Fibroblast of gingiva (primary cell): ENCODE data around the gene ADH1A.
"Not testable (repeated sequence)": the region's sequence is repeated elsewhere in the genome, so short reads cannot be mapped to it uniquely, and the experiment has no call there.

Experiments used
- DNase-seq: peaks from one replicate; pipeline ENCODE4 v3.0.0-alpha.2; 2011; ENCODE audit warnings: low read depth

The ADH1A gene

DNA sequence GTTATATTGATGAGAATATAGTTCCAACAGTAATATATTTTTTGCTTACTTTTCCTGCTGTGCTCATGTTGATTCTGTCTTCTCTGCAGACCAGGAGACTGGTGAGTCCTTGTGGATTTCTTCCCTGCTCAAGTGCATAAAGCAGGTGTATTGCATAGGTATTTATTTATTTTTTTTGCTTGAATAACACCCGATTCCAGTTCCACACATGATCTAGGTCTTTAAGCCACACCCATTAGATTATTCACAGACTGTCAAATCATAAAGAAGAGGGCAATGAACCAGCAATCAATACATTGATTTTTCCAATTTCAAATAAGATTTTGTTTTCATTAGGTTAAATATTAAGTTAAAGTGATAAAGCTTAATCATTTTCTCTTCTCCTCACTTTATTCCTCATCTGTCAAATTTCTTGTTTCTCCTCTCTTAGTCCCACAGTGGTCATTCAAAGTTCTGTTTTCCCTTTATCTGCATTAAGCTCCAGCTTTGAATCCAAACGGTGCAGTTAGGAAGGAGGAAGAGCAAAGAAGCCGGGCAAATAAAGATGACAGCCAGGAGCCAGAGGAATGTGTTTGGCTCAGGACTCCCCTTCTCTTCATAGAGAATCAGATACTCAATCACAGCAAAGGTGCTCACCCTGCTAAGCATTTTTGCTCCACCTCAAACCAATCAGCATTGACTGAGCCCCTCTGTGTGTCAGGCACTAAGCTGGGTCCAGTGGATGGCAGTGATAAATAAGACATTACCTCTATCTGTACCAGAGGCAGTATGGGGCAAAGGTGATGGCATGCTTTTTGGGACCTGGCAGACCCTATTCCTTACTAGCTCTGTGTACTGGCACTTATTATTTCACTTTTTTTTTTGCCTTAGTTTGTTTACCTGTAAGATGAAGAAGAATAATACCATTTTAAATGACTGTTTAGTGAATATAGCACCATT lies at the start of gene ADH1A:
TSS of gene ADH1A (minus strand) at position 138 of the 939 bp plus-strand sequence. CDS start at position 67, 71 bp downstream.
- no peak for DNase-seq

DNA sequence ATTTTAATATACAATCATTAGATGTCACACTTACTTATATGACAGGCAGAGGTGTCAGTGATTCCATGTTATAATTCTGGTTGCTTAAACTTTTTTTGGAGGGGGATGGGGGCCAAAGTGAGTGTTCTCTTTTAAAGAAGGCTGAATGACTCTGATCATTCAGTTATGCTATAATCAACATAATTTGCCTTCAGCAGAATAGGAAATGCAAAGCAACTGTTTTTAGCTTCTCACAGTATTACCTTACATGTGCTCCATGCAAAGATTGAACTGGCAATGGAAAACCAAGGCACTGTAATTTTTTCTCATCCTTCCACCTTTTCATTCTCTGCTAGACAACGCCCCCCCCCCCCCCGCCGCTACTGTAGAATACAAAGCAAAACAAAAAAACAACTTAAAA lies 48.4 kb upstream of the ADH1A start:
- no peak for DNase-seq

DNA sequence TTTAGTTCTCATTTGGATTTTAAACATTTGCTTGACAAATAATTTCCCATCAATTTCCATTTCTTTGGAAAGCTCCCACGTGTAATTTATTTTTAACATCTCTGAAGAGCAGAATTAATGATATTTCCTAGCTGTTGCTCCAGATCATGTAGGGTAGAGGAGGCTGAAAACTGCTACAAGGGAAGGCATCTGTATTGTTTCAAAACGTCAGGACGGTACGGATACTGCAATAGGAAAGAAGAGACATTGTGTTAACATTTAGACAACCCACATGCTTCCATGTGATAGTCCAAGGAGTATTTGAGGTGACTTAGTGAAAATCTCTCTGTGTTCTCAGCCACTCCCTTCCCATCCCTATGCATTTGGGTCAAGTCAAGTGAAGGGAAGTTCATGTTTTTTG lies 45.8 kb upstream of the ADH1A start:
- DNase-seq = no peak

DNA sequence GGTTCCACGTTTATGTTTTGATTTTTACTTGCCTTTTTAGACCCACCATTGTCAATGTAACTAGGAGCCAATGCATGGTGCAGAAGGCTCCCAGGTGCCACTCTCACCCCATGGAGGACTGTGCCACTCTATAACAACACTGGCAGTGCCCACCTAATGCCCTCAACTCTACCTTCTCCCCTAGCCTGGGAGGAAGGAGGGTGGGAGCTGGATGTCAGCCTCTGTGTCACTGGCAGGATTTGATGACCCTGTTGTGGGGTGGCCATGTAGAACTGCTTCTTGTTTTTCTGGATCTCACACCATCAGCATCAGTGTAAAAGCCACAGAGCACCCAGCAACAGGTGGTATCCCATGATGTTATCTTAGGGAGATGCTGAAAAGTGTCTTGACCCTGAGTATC lies 44.1 kb upstream of the ADH1A start:
- DNase-seq = no peak

DNA sequence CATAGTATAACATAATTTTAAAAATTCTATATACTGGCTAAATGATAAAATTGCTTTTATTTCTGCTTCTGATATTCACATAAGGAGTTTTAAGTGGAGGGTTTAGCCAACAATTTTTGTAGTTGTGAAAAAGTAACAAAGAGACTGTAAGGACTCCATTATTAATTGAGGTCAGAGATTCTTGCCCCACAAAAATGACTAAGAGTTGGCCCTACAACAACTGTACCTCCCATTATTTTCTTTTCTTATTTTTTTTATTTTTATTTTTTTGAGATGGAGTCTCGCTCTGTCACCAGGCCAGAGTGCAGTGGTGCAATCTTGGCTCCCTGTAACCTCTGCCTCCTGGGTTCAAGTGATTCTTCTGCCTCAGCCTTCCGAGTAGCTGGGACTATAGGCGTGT lies 39.9 kb upstream of the ADH1A start:
- no peak for DNase-seq

DNA sequence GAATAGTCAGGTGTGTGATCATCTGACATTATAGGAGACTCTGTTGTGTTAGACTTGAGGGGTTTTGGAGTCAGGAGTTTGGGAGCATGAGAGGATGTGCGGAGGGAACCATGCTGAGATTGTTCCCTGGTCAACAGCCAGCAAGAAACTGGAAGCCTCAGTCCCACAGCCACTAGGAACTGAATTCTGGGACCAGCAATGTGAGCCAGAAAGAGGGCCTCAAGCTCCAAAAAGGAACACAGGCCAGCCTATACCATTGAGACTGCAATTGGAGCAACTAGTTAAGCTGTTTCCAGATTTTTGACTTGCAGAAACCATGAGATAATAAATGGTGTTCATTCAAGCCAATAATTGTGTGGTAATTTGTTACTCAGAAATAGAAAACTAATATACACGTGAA lies 39.1 kb upstream of the ADH1A start:
- no peak for DNase-seq

DNA sequence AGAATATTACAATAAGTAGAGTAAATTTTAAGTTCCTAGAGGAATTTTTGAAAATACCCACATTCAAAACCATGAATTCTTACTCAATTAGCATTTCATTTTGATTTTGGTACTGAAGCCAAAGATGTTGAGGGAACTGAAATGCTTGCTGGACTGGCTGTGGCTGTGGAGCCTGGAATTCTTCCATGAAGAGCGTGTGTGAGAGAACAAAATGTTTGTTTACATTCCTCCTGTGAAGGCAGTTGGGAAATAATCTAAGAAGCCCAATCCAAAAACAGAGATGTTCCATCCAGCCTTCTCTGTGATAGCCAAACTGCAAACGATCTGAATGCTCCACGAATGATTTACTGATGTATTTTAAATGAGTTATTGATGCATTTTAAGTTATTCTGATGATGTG lies 34.2 kb upstream of the ADH1A start:
- peak; percentile 99 for DNase-seq

DNA sequence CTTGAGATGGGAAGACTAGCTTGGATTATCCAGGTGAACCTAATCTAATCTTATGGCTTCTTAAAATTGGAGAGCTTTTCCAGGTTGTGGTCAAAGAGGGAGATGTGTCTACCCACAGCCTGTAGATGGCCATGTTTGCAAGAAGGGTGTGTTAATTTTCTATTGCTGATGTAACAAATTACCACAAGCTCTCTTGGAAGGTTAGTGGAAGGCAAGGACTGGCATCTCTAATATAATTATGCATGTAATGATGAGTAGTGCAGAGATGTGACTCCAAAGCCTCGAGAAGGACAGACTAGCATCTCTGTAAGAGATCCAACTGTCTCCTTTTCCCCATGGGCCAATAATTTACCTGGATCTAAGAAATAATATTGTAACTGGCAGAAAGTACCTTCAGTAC lies 33.6 kb upstream of the ADH1A start:
- DNase-seq = peak; percentile 66

DNA sequence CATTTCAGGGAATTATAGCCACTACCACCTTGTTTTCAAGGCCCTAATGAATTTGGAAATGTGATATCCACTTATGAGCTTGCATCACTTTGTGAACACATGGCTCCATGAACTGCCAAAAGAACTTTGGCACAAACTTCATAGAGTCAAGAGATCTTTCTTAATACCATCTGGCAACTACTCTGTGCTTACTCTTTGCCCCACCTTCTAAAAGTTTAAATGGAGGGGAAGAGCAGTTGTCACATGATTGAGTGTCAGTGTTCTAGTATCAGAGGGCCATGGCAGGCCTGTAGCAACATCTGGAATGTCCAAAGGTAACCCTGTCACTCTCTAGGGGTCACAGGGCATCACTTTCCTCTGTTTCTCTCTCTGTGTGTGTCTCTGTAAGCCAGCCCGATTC lies 33.0 kb upstream of the ADH1A start:
- peak; percentile 97 for DNase-seq

DNA sequence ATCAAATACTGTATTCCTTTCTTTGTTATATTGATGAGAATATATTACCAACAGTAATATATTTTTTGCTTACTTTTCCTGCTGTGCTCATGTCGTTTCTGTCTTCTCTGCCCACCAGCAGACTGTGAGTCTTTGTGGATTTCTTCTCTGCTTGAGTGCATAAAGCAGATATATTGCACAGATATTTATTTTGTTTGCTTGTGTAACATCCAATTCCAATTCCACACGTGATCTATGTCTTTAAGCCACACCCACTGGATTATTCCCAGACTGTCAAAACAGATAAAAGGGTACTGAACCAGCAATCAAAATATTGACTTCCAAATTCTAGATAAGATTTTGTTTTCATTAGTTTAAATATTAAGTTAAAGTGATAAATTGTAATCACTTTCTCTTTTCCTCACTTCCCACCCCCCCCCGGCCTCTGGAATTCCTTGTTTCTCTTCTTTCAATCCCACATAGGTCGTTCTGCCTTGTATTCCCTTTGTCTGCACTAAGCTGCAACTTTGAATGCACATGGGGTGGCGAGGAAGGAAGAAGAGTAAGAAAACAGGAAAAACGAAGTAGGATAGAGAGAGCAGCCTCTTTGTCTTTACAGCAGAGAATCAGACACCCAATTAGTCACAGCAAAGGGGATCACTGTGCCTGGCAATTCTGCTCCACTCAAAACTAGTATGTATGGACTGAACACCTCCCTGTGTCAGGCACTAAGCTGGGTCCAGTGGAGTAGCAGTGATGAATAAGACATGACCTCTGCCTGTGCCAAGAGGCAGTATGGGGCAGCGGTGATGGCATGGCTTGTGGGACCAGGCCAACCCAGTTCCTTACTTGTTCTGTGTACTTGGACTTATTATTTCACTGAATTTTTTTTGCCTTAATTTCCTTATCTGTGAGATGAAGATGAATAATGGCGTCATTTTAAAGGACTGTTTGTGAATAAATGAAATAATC lies 30.7 kb upstream of the ADH1A start, which contains the start of gene ADH1B:
TSS of gene ADH1B (minus strand) at position 161 of the 951 bp plus-strand sequence. CDS start at position 91, 70 bp downstream.
- DNase-seq = peak; percentile 56

DNA sequence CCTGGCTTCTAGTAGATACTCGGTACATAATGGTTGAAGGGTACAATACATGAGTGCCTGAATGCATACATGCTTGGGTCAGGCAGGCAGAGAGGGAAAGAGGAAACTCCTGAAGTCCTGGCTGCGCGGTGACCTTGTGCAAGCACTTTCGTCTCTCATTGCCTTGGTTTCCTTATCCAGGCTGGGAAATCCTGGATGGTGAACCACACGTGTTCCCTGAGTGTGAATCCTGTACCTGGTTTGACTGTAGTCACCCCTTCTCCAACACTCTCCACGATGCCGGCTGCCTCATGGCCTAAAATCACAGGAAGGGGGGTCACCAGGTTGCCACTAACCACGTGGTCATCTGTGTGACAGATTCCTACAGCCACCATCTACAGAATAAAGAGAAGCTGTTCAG lies 27.0 kb upstream of the ADH1A start:
- not testable (repeated sequence) for DNase-seq

DNA sequence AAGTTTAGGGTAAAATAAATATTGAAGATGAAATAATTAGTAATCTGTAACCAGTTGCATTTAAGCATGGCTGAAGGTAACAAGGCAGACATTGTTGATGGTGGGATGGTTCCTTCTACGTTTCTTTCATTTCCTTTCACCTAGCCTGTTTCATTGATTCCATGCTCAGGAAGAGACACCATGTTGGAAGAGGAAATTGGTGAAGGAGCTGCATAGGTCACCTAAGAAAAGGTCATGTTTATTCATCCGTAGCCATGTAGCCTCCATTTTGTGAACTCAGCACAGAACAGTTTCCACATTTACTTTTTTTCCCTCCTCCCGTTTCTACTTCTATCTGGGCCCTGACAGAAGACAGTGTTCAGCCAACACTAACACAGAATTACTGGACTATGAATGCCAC lies 26.6 kb upstream of the ADH1A start:
- no peak for DNase-seq

DNA sequence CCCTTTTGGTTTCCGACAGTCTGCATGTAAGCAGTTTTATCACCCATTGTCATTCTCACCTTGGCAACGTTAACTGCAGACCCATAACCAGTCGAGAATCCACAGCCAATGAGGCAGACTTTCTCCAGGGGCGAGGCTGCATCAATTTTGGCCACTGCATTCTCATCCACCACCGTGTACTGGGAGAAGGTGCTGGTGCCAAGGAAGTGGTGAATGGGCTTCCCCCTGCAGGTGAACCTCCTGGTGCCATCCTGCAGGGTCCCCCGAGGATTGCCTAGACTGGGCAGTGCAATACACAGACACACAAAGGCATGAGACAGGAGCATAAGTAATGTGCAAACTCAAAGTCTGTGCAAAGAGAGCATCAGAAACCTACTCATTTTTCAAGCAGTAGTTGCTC lies 25.1 kb upstream of the ADH1A start:
- DNase-seq = no peak

DNA sequence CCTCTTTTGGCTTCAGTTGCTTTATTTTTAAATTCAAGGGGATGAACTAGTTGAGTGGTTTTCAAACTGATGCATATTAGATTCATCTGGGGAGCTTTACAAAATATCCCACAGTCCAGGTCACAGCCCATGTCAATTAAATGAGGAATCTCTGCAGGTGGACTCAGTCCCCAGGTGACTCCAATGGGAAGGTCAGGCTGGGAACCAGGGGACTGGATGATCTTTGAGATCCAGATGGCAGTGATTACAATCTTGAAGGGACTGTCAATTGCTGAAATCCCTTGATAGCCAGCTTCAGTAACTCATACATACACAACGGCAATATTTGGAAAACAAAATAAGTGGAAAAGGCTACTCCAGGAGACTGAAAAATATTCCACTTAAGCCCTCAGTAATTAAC lies 23.4 kb upstream of the ADH1A start:
- no peak for DNase-seq

DNA sequence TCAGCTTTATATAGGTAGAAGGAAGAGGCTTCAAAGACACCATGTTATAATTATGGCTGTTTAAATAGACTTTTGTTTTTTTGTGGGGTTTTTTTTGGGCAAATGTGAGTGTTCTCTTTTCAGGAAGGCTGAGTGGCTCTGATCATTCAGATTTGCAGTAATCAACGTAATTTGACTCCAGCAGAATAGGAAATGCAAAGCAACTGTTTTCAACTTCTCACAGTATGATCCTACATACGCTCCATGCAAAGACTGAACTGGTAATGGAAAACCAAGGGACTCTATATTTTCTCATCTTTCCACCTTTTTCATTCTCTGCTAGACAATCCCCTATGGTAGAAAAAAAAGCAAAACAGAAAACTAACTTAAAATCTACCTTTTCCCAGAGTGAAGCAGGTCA lies 19.6 kb upstream of the ADH1A start:
- no peak for DNase-seq

DNA sequence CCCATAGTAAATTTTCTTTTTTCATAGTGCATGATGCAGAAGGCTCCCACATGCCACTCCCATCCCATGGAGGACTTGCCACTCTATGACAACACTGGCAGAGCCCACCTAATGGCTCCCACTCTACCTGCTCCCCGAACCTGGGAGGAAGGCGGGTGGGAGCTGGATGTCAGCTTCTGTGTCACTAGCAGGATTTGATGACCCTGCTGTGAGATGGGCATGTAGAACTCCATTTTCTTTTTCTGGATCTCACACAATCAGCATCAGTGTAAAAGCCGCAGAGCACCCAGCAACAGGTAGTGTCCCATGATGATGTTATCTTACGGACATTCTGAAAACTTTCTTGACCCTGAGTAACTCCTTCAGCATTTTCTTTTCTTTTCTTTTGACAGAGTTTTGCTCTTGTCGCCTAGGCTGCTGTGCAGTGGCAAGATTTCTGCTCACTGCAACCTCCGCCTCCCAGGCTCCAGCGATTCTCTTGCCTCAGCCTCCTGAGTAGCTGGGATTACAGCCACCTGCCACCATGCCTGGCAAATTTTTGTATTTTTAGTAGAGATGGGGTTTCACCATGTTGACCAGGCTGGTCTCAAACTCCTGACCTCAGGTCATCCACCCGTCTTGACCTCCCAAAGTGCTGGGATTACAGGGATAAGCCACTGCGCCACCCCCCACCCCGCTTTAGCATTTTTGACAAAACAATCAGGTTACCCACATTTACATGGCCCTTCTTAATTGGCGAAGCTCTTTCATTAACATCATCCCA lies 15.0 kb upstream of the ADH1A start:
- peak; percentile 50 for DNase-seq

DNA sequence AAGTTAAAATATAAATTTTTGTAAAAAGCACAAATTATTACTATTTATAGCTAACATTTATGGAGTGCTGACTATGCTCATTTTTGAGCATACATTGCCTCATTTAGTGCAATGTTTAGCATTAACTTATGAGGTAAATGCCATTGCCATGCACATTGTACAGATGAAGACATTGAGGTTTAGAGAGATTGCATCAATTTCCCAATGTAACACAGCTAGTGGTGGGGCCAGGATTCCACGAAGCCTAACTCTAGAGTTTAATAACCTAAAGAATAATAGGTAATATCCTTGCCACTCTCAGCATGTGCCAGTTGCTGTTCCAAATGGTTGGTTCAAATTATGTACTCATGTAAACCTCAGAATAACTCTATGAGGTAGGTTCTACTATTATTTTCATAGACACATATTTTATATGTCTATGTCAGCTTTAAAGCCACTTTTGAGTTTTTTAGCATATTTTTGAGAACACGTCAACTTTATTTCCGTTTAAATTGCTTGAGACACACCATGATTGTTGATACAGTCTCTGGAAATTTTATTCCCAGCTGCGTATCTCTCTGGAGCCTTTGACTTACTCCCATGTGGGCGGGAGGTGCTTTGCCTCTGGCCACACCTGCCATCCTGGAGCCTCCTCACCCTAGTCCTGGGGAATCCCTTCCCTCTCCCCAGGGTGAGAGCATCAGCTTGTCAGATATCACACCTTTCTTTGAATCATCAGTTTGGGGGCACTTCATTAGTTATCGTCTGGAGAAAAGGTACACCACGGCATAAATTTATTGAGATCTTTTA lies 10.8 kb upstream of the ADH1A start:
- DNase-seq = peak; percentile 91

DNA sequence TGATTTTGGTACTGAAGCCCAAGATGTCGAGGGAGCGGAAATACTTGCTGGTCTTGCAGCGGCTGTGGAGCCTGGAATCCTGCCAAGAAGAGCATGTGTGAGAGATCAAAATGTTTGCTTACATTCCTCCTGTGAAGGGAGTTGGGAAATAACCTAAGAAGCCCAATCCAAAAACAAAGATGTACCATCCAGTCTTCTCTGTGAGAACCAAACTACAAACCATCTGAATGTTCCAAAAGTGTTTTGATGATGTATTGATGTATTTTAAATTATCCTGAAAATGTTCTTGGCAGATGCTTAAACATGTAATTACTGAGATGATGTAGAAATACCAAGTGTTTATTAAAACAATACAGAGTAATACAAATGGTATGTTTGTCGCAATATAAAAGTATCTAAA lies 10.1 kb upstream of the ADH1A start:
- DNase-seq = peak; percentile 100

DNA sequence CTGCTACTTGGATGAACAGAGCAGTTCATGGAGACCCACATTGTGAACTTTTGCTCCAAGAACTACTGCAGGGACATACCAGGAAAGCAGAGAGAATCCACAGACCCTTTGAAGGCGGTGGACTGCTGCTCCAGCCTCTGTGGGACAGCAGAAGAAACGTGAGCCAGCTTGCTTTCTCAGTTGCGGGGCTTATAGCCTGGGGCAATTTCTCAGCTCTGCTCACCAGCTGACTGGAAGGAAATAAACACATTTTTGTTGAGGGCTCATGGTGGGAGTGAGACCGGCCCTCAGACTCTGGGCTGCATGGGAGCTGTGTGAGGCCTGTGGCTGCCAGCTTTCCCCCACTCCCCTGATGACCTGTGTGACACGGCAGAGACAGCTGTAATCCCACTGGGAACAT lies 2.6 kb upstream of the ADH1A start:
- DNase-seq = no peak

DNA sequence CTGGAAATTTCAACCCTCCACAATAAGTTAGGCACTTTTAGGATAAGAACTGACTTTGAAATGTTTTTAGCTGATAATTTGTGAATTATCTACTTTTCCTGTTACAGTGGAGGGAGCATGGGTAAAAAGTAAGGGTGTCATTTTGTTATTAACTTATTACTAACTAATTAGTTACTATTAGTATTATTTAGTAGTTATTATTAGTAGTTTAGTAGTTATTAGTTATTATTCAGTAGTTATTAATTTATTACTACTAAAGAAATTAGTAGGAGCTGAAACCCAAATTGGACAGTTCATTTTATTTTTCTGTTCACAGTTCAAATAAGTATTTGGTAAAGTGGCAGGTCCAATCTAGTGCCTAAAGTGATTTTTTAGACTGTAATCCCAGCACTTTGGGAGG lies 5.4 kb downstream of the ADH1A start:
- no peak for DNase-seq

DNA sequence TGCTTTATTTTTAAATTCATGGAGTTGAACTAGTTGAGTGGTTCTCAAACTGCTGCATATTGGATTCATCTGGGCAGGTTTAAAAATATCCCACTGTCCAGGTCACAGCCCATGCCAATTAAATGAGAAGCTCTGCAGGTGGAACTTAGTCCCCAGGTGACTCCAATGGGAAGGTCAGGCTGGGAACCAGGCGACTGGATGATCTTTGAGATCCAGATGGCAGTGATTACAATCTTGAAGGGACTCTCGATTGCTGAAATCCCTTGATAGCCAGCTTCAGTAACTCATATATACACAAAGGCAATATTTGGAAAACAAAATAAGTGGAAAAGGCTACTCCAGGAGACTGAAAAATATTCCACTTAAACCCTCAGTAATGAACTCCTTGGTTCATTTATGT lies 8.1 kb downstream of the ADH1A start:
- no peak for DNase-seq
